ENCODE results near the gene SND1.
"Not testable (repeated sequence)": the region's sequence is repeated elsewhere in the genome, so short reads cannot be mapped to it uniquely, and the experiment has no call there.

Gene SND1

DNA sequence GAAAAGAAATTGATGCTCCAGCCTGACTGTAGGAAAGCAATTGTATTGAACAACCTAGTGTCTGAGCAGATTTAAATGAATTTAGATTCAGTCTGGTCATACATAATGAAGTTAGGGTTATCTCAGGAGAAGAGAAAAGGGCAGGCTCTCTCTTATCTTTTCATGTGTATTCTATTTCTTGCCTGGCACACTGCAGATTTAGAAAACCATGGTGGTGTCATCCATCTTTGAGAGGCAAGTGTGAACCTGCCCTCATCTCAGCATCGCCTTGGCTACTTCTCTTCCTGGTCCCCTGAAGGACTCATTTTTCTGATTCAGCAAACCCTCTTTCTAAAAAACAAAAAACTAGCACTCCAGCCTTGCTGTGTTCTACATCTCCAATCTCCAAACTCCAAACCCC is 241.6 kb downstream of the SND1 start:
- Mint-ChIP-seq H3K4me3 (no peak overlapping the region), H3K9me3 (no peaks in the 10 kb centered on the region), H3K4me1 (ENCODE audit: low read depth) (peaks cover 32% of the 10 kb centered on the region), H3K27ac (no peak overlapping the region), H3K36me3 (ENCODE audit: low read depth) (peaks cover 52% of the 10 kb centered on the region), H3K27me3 (no peaks in the 10 kb centered on the region)

DNA sequence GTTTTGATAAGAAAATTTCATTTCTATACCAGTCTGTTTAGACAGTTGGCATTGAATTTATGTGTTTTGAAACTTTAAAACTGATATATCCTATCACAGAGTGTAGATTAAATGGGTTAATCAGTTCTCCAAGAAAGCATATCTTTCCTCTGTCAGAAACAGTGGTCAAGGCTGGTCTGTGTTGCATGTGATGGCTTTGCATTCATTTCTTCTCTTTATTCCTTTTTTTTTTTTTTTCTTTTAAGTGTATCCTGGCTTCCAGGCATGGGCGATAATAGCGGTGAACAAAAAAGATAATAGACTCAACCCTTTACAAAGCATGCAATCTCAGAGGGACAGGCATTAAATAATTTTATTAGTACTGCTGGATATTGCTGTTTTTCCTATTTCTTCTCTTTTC is 242.6 kb downstream of the SND1 start:
- Mint-ChIP-seq H3K9me3 (no peaks in the 10 kb centered on the region), H3K36me3 (ENCODE audit: low read depth) (peaks cover 52% of the 10 kb centered on the region), H3K4me1 (ENCODE audit: low read depth) (peaks cover 30% of the 10 kb centered on the region), H3K4me3 (no peak overlapping the region), H3K27ac (no peak overlapping the region), H3K27me3 (no peaks in the 10 kb centered on the region)

DNA sequence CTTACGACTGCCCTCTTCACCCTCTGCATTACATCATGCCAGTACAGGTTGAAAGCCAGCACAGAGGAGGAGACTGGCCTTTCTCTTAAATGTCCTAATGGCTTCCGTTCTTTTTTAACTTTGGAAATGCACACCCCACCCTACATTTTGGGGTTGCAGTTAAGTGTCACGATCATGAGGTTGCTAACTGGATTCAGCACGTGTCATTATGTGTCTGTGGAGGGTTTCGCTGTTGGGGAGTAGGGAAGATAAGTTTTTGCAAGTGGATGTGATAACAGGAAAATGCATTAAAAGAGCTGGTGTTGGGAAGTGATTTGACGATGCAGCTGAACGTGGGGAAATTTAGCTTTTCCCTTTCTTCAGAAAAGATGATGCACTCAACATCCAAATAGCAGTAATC is 243.4 kb downstream of the SND1 start:
- Mint-ChIP-seq H3K9me3 (no peaks in the 10 kb centered on the region), H3K36me3 (ENCODE audit: low read depth) (peaks cover 53% of the 10 kb centered on the region), H3K27ac (no peak overlapping the region), H3K4me3 (no peak overlapping the region), H3K4me1 (ENCODE audit: low read depth) (peaks cover 23% of the 10 kb centered on the region), H3K27me3 (no peaks in the 10 kb centered on the region)

DNA sequence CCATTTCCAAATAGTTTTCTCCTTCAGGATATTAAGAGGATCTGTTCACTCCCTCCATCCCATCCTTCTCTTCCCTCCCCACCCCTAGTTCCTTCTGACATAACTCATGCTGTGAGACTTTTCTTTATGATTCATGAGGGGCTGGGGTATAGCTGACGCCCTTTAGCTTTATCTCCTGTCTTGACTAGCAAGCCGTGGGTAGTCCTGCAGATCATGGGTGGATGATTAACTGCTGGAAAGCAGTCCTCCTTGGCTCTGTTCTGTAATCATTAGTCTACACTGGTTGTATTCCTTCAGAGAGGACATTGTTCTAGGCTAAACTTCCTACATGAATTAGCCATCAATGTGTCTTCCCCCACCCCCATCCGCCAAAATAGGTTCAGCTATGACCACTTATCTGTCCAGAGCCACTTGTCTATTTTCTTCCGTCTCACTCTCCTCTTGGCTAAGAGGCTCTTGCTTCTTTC is 243.9 kb downstream of the SND1 start:
- H3K36me3 Mint-ChIP-seq (ENCODE audit: low read depth), result peaks cover 52% of the 10 kb centered on the region

DNA sequence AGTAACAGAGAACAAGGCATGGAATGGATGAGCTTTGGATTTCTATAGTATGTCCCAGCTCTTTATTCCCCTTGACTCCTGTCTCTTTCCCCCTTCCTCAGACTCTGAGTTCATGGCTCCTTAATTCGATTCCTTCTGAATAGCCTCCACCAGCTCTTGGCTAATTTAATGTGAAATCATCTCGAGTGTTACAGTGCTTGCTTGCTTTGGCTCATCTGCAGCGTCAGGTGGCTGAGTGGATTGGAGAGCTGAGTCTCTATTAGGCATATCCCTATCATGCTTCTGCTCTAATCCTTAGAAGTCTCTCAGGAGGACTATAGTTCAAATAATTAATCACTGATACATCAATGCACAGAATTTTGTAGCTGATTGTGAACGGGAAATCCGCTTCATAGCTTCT is 244.7 kb downstream of the SND1 start:
- Mint-ChIP-seq H3K36me3 (ENCODE audit: low read depth) (peaks cover 44% of the 10 kb centered on the region), H3K4me1 (ENCODE audit: low read depth) (peaks cover 10% of the 10 kb centered on the region), H3K27ac (no peak overlapping the region), H3K9me3 (no peaks in the 10 kb centered on the region), H3K4me3 (no peak overlapping the region), H3K27me3 (no peaks in the 10 kb centered on the region)

More for the DNA sequence above, 243.9 kb downstream of the SND1 start:
- H3K4me3 Mint-ChIP-seq, result no peak overlapping the region
- peaks cover 18% of the 10 kb centered on the region for H3K4me1 Mint-ChIP-seq (ENCODE audit: low read depth)
- no peaks in the 10 kb centered on the region for H3K27me3 Mint-ChIP-seq
- no peaks in the 10 kb centered on the region for H3K9me3 Mint-ChIP-seq
- no peak overlapping the region for H3K27ac Mint-ChIP-seq

DNA sequence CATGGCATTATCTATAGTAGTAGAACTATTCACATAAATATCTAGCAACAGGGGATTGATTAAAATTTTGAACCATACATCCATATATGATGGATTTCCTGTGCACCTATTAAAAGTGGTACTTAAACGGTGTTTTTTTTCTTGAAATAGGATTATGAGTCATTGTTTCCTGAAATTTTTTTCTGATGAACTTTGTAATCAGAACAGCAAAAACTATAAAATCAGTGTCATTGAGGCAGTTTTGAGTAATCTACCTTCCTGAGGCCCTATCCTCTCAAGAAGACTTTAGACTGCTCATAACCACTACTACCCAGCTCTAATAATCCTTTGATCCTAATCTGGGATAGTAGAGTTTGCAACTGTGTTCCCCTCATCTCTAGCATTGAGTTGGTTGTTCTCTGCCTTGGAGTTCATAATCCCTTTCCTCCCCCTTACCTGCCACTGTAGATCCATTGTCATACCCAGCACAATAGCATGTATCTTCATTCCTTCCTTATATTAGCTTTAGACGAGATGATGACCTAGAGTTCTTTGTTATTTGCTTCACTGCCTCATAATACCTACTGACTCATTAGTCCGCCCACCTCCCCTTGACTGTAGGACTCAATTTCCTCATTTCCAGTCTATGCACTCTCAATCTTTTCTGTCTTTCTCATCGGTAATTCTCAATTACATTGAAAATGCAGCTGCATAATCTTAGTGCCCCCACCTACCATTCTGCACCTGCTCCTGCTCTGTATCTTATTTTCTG is 245.9 kb downstream of the SND1 start:
- H3K9me3 Mint-ChIP-seq, result no peaks in the 10 kb centered on the region
- H3K27ac Mint-ChIP-seq, result no peak overlapping the region
- peaks cover 37% of the 10 kb centered on the region for H3K36me3 Mint-ChIP-seq (ENCODE audit: low read depth)
- H3K4me3 Mint-ChIP-seq, result no peak overlapping the region
- H3K27me3 Mint-ChIP-seq, result no peaks in the 10 kb centered on the region
- peaks cover 1% of the 10 kb centered on the region for H3K4me1 Mint-ChIP-seq (ENCODE audit: low read depth)

DNA sequence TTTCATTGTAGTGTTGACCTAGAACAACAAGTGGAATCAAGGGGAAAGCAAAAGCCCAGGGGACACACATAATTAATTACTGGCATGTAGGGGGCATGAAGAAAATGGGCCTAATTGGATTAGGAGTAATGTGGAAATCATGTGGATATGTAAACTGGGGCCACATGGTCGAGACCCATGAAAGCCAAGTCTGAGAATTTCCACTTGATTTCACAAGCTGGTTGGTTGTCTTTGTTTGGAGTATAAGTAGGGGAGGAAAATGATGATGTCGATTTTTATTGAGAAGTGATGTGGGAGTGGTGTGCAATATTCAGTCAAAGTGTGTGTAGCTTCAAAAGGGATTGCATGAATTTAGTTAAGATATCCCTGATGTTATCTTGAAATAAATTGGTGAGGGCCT is 247.4 kb downstream of the SND1 start:
- H3K4me3 Mint-ChIP-seq, result no peak overlapping the region
- H3K36me3 Mint-ChIP-seq (ENCODE audit: low read depth), result peaks cover 31% of the 10 kb centered on the region
- H3K27ac Mint-ChIP-seq, result peak overlapping the region; percentile 75
- H3K4me1 Mint-ChIP-seq (ENCODE audit: low read depth), result peaks cover 14% of the 10 kb centered on the region
- H3K9me3 Mint-ChIP-seq, result no peaks in the 10 kb centered on the region
- no peaks in the 10 kb centered on the region for H3K27me3 Mint-ChIP-seq

DNA sequence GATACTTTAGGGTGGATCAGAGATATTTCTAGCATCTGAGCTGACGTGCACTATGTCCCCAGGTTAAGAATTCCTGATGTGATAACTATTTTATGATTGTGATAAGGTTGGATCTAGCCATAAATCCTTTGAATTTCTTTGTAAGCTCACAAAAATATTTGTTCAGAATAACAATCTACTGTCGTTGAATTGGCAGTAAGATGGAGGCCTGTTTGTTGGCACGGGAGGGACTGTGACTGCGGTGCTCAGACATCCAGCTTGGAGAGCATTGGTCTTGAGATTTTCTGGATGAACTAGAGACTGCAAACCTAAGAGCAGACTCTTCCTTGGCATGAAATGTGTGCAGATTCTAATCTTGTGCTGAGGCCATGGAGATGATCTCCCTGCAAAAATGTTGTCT is 248.1 kb downstream of the SND1 start:
- Mint-ChIP-seq H3K4me3 (no peak overlapping the region), H3K27me3 (no peaks in the 10 kb centered on the region), H3K9me3 (no peaks in the 10 kb centered on the region), H3K36me3 (ENCODE audit: low read depth) (peaks cover 39% of the 10 kb centered on the region), H3K4me1 (ENCODE audit: low read depth) (peaks cover 21% of the 10 kb centered on the region), H3K27ac (peak overlapping the region; percentile 75)

DNA sequence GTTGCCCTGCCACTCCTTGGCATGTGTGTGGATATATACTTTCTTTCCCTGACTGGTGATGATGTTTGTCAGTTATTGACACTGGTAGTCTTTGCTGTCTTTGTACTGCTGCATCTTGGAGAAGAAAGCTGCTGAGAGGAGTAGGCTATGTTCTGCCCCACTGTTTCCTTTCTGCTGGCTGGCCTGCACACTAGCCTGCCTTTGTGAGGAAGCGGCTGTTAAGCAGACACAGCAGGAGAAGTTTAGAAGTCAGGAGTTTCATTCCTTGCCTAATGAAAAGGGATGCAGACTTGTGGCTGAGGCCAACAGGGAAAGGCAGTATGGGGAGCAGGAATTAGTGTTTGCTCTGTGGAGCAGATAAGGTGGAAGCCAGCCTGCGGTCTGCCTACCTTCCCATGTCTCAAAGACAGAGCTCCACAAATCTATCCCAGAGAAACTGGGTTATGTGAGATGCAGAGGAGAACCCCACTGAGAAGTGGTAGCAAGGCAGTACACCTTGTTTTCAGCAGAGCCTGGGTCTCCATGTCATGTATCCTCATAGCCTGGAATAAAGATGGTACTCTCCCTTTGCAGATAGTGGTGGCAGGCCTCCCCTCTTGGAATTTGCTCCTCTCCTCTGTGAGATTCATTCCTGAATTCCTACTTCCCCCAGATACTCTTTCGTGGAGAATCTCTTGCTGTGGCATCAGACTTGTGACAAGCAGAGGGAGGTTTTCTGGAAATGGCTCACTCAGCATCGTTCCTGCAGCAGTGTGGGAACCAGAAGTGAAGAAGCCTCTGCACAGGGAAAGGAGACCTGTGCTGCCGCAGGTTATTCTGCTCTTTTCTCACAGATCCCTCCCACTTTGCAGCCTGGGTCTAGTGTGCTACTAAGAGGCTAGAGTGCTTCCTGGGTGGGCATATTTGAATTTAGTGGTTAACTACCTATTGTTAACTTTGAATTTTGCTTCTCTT is 249.0 kb downstream of the SND1 start:
- H3K4me1 Mint-ChIP-seq (ENCODE audit: low read depth), result peaks cover 30% of the 10 kb centered on the region

DNA sequence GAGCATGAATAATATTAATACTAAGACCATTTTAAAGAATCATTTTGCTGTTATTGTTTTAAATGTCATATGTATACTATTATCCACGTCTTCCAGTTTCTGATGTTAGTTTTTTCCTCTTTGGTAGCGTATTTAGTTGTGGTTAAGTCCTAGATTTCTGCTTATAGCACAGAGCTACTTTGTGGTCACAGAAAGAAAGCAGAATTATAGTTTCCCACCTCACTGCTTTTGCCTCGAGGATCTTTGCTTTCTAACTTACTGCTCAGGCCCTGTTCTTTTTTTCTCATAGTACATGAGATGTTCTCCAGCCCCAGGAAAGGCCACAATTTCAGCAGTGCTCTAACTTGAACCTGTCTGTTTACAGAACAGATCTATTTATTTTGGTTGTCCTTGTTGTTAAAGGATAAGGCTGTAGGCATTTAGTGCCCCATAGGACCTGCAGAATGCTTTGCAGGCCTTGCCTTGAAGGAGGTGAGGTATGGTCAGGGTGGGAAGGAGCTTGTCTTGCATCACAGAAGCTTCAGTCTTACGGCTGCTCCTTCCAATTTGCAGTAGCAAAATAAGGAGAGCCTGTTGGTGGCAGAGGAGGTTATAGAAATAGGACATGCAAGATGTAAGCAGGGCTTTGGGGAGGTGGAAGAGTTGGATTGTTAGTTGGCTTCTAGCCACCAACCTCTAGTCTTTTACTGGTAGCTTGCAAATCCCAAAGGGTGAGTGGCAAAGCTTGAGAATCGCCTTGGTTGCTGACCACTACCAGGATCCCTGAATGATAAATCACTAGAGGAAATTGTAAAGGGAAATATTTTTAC is 250.1 kb downstream of the SND1 start:
- Mint-ChIP-seq H3K27ac (peak overlapping the region; percentile 42), H3K27me3 (no peaks in the 10 kb centered on the region), H3K9me3 (no peaks in the 10 kb centered on the region), H3K4me1 (ENCODE audit: low read depth) (peaks cover 41% of the 10 kb centered on the region), H3K4me3 (no peak overlapping the region), H3K36me3 (ENCODE audit: low read depth) (peaks cover 55% of the 10 kb centered on the region)

More for the DNA sequence above, 249.0 kb downstream of the SND1 start:
- peaks cover 47% of the 10 kb centered on the region for H3K36me3 Mint-ChIP-seq (ENCODE audit: low read depth)
- no peak overlapping the region for H3K27ac Mint-ChIP-seq
- H3K4me3 Mint-ChIP-seq, result peak overlapping the region; percentile 10
- H3K27me3 Mint-ChIP-seq, result no peaks in the 10 kb centered on the region
- H3K9me3 Mint-ChIP-seq, result no peaks in the 10 kb centered on the region

DNA sequence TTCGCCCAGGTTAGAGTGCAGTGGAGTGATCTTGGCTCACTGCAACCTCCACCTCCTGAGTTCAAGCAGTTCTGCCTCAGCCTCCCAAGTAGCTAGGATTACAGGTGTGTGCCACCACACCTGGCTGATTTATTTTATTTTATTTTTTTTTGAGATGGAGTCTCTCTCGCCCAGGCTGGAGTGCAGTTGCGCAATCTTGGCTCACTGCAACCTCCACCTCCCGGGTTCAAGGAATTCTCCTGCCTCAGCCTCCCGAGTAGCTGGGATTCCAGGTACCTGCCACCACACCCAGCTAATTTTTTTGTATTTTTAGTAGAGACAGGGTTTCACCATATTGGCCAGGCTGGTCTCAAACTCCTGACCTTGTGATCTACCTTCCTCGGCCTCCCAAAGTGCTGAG is 250.8 kb downstream of the SND1 start:
- H3K4me1 Mint-ChIP-seq (ENCODE audit: low read depth), result peaks cover 47% of the 10 kb centered on the region
- not testable (repeated sequence) for H3K9me3 Mint-ChIP-seq, H3K27me3 Mint-ChIP-seq

DNA sequence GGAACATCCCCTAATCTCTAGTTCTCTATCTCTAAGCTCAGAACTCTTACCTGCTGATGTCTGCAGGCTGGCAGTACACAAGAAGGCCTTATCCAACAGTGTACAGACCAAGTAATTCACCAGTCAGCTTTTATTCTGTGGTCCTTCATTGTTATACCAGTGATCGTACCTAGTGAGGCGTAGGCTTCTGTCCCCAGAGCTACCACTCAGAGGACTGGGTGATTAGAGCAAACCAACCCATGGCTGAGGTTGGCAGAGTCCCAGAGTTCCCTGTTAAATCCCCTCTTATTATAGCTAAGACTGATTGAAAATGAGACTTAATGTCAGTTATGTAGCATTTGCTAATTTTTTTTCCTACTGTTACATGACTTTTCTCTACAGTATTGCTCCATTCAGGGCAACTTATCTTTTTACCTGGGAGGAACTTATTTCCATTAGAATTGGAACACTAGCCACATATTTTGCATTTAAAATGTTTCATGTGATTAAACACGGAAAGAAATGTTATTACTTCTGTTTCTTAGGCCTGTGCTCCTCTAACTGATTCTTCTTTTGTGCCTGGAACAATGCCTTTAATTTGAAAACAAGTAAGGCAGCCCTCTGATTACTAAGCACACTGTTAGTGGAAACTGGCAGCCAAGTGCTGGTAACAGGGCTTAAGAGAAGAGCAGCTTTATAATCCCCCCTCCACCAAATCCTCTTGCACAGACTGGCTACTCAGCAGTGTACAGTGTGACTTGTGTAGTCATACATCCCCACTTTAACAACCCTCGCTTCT is 252.1 kb downstream of the SND1 start:
- H3K27ac Mint-ChIP-seq, result peak overlapping the region; percentile 77
- peaks cover 58% of the 10 kb centered on the region for H3K4me1 Mint-ChIP-seq (ENCODE audit: low read depth)
- peaks cover 65% of the 10 kb centered on the region for H3K36me3 Mint-ChIP-seq (ENCODE audit: low read depth)

More for the DNA sequence above, 250.8 kb downstream of the SND1 start:
- not testable (repeated sequence) for H3K27ac Mint-ChIP-seq, H3K4me3 Mint-ChIP-seq
- peaks cover 61% of the 10 kb centered on the region for H3K36me3 Mint-ChIP-seq (ENCODE audit: low read depth)

DNA sequence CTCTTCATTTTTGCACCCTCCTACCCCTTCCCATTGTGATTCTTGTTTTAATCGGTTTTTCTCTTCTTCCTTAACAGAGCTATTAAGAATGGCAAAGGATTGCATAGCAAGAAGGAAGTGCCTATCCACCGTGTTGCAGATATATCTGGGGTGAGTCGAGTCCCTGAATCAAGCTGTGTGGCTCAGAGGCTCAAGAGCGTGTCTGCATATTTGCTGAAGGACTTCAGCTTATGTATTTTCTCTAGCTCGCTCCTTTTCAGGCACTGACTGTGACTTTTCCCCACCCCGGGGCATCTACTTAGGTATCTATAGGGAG is 252.6 kb downstream of the SND1 start:
- H3K4me1 Mint-ChIP-seq (ENCODE audit: low read depth), result peaks cover 59% of the 10 kb centered on the region
- no peaks in the 10 kb centered on the region for H3K27me3 Mint-ChIP-seq
- peak overlapping the region; percentile 77 for H3K27ac Mint-ChIP-seq

More for the DNA sequence above, 252.1 kb downstream of the SND1 start:
- Mint-ChIP-seq H3K4me3 (peak overlapping the region; percentile 19), H3K9me3 (no peaks in the 10 kb centered on the region), H3K27me3 (no peaks in the 10 kb centered on the region)

DNA sequence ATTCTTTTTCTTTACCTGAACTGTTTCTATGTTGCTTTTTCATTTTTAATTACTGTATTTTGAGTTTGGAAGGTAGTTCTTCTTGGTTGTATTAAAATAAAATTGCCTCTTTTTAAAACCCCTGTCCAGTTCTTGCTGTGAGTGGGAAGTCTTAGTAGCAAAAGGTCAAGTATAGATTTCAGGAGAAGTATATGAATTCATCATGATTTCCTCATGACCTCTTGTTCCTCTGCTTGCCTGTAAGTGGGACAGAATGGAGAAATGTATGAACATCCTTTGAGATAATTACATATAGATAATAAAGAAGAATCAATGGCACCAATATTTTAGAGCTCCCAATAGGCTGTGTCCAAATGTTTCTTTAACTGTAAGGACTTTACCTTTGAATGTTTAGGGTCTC is 253.0 kb downstream of the SND1 start:
- peak overlapping the region; percentile 32 for H3K27ac Mint-ChIP-seq
- peaks cover 59% of the 10 kb centered on the region for H3K4me1 Mint-ChIP-seq (ENCODE audit: low read depth)
- peaks cover 65% of the 10 kb centered on the region for H3K36me3 Mint-ChIP-seq (ENCODE audit: low read depth)
- H3K27me3 Mint-ChIP-seq, result no peaks in the 10 kb centered on the region
- H3K4me3 Mint-ChIP-seq, result no peak overlapping the region
- H3K9me3 Mint-ChIP-seq, result no peaks in the 10 kb centered on the region

More for the DNA sequence above, 252.6 kb downstream of the SND1 start:
- peaks cover 65% of the 10 kb centered on the region for H3K36me3 Mint-ChIP-seq (ENCODE audit: low read depth)
- no peak overlapping the region for H3K4me3 Mint-ChIP-seq
- no peaks in the 10 kb centered on the region for H3K9me3 Mint-ChIP-seq

Data from stimulated activated naive CD8-positive, alpha-beta T cell treated with anti-CD3 and anti-CD28 coated beads, Interleukin-15, Interleukin-2, amounts not matched to agents 100 ng/mL and 50 ng/mL, for 24 hours (primary cell).